Mesendoderm (in vitro differentiated cells): ENCODE measurements around the gene SPATA31D3.
A peak's percentile ranks its signal among the peaks of the same experiment; 100 is the strongest.
"Not testable (repeated sequence)": the region's sequence is repeated elsewhere in the genome, so short reads cannot be mapped to it uniquely, and the experiment has no call there.

Source experiments
- DNase-seq: peaks from one replicate; pipeline ENCODE4 v3.0.0; 2013
- H2AK5ac ChIP-seq: 2 replicates; pipeline ENCODE4 v1.6.1; 2013; ENCODE audit warnings: low read length, inconsistent platforms
- H2BK120ac ChIP-seq: 2 replicates; pipeline ENCODE4 v1.6.1; 2013; ENCODE audit warnings: low read depth, mild to moderate bottlenecking, low read length, moderate library complexity, mixed read lengths
- H2BK15ac ChIP-seq: replicated peaks from 2 replicates; pipeline ENCODE4 v1.6.1; 2013; ENCODE audit warnings: low read depth, mild to moderate bottlenecking, moderate library complexity
- H2BK5ac ChIP-seq: 2 replicates; pipeline ENCODE4 v1.6.1; 2013; ENCODE audit warnings: low read length, inconsistent platforms
- H3K18ac ChIP-seq: 2 replicates; pipeline ENCODE4 v1.6.1; 2013; ENCODE audit warnings: mild to moderate bottlenecking, low read length, mixed read lengths
- H3K23ac ChIP-seq: one replicate; pipeline ENCODE4 v1.6.1; 2013; ENCODE audit warnings: low read length
- H3K27ac ChIP-seq: 2 replicates; pipeline ENCODE4 v1.5.1; 2013; ENCODE audit warnings: low read depth, mild to moderate bottlenecking, inconsistent platforms, low read length, moderate library complexity
- H3K27me3 ChIP-seq: 2 replicates; pipeline ENCODE4 v1.6.1; 2013; ENCODE audit warnings: low read length, control low read depth, mild to moderate bottlenecking, inconsistent platforms; ENCODE audit not compliant: insufficient read depth, poor library complexity
- H3K36me3 ChIP-seq: 2 replicates; pipeline ENCODE4 v1.6.1; 2013; ENCODE audit warnings: low read length, inconsistent platforms; ENCODE audit not compliant: control insufficient read depth, insufficient read depth
- H3K4ac ChIP-seq: one replicate; pipeline ENCODE4 v1.6.1; 2013; ENCODE audit warnings: low read depth, mild to moderate bottlenecking, low read length, moderate library complexity
- H3K4me1 ChIP-seq: 2 replicates; pipeline ENCODE4 v1.6.1; 2013; ENCODE audit warnings: low read depth, low read length, inconsistent platforms; ENCODE audit not compliant: control insufficient read depth
- H3K4me2 ChIP-seq: 2 replicates; pipeline ENCODE4 v1.6.1; 2013; ENCODE audit warnings: low read length
- H3K4me3 ChIP-seq: 2 replicates; pipeline ENCODE4 v1.5.1; 2013; ENCODE audit warnings: mild to moderate bottlenecking, low read length
- H3K56ac ChIP-seq: one replicate; pipeline ENCODE4 v1.6.1; 2013; ENCODE audit warnings: low read length
- H3K79me1 ChIP-seq: 2 replicates; pipeline ENCODE4 v1.6.1; 2013; ENCODE audit warnings: low read length, inconsistent platforms
- H3K79me2 ChIP-seq: 2 replicates; pipeline ENCODE4 v1.6.1; 2013; ENCODE audit warnings: mild to moderate bottlenecking, low read length; ENCODE audit not compliant: control insufficient read depth, insufficient read depth
- H3K9ac ChIP-seq: 2 replicates; pipeline ENCODE4 v1.6.1; 2013; ENCODE audit warnings: low read length, inconsistent platforms
- H4K5ac ChIP-seq: one replicate; pipeline ENCODE4 v1.6.1; 2013; ENCODE audit warnings: low read length
- H4K8ac ChIP-seq: one replicate; pipeline ENCODE4 v1.6.1; 2013; ENCODE audit warnings: low read depth, mild to moderate bottlenecking, control low read depth, low read length, moderate library complexity
- WGBS: extraction: QIAGEN DNeasy Blood & Tissue Kit; methylation state at CpG from one replicate; pipeline ENCODE4 v1.1.7; 2013; ENCODE audit warnings: low lambda C conversion rate, missing lambda C conversion rate; ENCODE audit not compliant: insufficient coverage; ENCODE audit errors: extremely low coverage; 5-methylcytosine and 5-hydroxymethylcytosine counted together

Gene SPATA31D3

GRCh38 chr9:81930147-81930546 is 13.2 kb upstream of the SPATA31D3 start:
- H3K36me3 ChIP-seq, H3K4ac ChIP-seq, H2BK15ac ChIP-seq, H3K27ac ChIP-seq, H4K8ac ChIP-seq, H3K4me2 ChIP-seq, H3K79me2 ChIP-seq, H4K5ac ChIP-seq, H2BK120ac ChIP-seq, H3K4me3 ChIP-seq, DNase-seq, H3K18ac ChIP-seq, H3K23ac ChIP-seq, H3K56ac ChIP-seq, H2AK5ac ChIP-seq, H2BK5ac ChIP-seq, H3K27me3 ChIP-seq, H3K4me1 ChIP-seq, H3K9ac ChIP-seq, H3K79me1 ChIP-seq: not testable (repeated sequence)
- no CpG with 5 or more reads among the region's 6 CpGs for WGBS

GRCh38 chr9:81933547-81933946 is 9.8 kb upstream of the SPATA31D3 start:
- H2BK5ac ChIP-seq, H3K4me1 ChIP-seq, H3K9ac ChIP-seq, H2BK15ac ChIP-seq, H4K8ac ChIP-seq, H3K4me2 ChIP-seq, H3K4ac ChIP-seq, H2AK5ac ChIP-seq, H2BK120ac ChIP-seq, H3K36me3 ChIP-seq, H3K27me3 ChIP-seq, H3K79me2 ChIP-seq, H4K5ac ChIP-seq, H3K27ac ChIP-seq, H3K56ac ChIP-seq, DNase-seq, H3K79me1 ChIP-seq, H3K4me3 ChIP-seq, H3K18ac ChIP-seq, H3K23ac ChIP-seq: not testable (repeated sequence)
- WGBS: no CpG with 5 or more reads among the region's 3 CpGs

- H2BK15ac ChIP-seq, H2BK120ac ChIP-seq, H3K23ac ChIP-seq, H3K79me2 ChIP-seq, H3K79me1 ChIP-seq, DNase-seq, H3K27me3 ChIP-seq, H3K27ac ChIP-seq, H3K4me3 ChIP-seq, H4K8ac ChIP-seq, H3K36me3 ChIP-seq, H3K4ac ChIP-seq, H2BK5ac ChIP-seq, H4K5ac ChIP-seq, H3K4me1 ChIP-seq, H3K18ac ChIP-seq, H3K4me2 ChIP-seq, H2AK5ac ChIP-seq, H3K9ac ChIP-seq, H3K56ac ChIP-seq: not testable (repeated sequence)
- no CpG with 5 or more reads among the region's 3 CpGs for WGBS
These were observed 5.3 kb downstream of the SPATA31D3 start for GRCh38 chr9:81948650-81949049.

GRCh38 chr9:81953096-81953495 is 9.8 kb downstream of the SPATA31D3 start:
- H3K79me1 ChIP-seq: no peaks in the 10 kb centered on the region
- H3K9ac ChIP-seq: no peak overlapping the region
- no CpG with 5 or more reads among the region's 1 CpG for WGBS
- no peak overlapping the region for H3K4me3 ChIP-seq
- no peak overlapping the region for H2BK15ac ChIP-seq
- no peaks in the 10 kb centered on the region for H3K27me3 ChIP-seq
- H3K27ac ChIP-seq: no peak overlapping the region
- no peak overlapping the region for H3K4me2 ChIP-seq
- H3K79me2 ChIP-seq: no peaks in the 10 kb centered on the region
- H3K18ac ChIP-seq: no peak overlapping the region
- H2BK5ac ChIP-seq: no peak overlapping the region
- H4K8ac ChIP-seq: no peak overlapping the region
- H2AK5ac ChIP-seq: no peak overlapping the region
- no peaks in the 10 kb centered on the region for H3K4me1 ChIP-seq
- H3K36me3 ChIP-seq: no peaks in the 10 kb centered on the region
- no peak overlapping the region for H3K56ac ChIP-seq
- no peak for DNase-seq
- no peak overlapping the region for H3K23ac ChIP-seq
- H3K4ac ChIP-seq: no peak overlapping the region
- no peak overlapping the region for H2BK120ac ChIP-seq
- no peak overlapping the region for H4K5ac ChIP-seq

GRCh38 chr9:81955625-81956024 is 12.3 kb downstream of the SPATA31D3 start:
- Histone ChIP-seq H3K18ac (no peak overlapping the region), H3K9ac (no peak overlapping the region), H2AK5ac (no peak overlapping the region), H3K79me2 (no peaks in the 10 kb centered on the region), H3K4me2 (no peak overlapping the region), H2BK120ac (no peak overlapping the region), H3K23ac (no peak overlapping the region), H4K8ac (no peak overlapping the region), H3K4me1 (no peaks in the 10 kb centered on the region), H3K27ac (no peak overlapping the region), H3K27me3 (no peaks in the 10 kb centered on the region), H2BK5ac (no peak overlapping the region), H3K79me1 (no peaks in the 10 kb centered on the region), H3K56ac (no peak overlapping the region), H3K4ac (no peak overlapping the region), H3K4me3 (no peak overlapping the region), H2BK15ac (no peak overlapping the region), H3K36me3 (no peaks in the 10 kb centered on the region), H4K5ac (no peak overlapping the region)
- no peak for DNase-seq

- Histone ChIP-seq H3K9ac (no peak overlapping the region), H2BK15ac (no peak overlapping the region), H2BK120ac (no peak overlapping the region), H2AK5ac (no peak overlapping the region), H2BK5ac (no peak overlapping the region), H3K56ac (no peak overlapping the region), H4K5ac (no peak overlapping the region), H3K36me3 (no peaks in the 10 kb centered on the region), H3K18ac (no peak overlapping the region), H3K4me1 (no peaks in the 10 kb centered on the region), H3K27me3 (no peaks in the 10 kb centered on the region), H3K4ac (no peak overlapping the region), H3K23ac (no peak overlapping the region), H4K8ac (no peak overlapping the region), H3K4me2 (no peak overlapping the region), H3K79me1 (no peaks in the 10 kb centered on the region), H3K27ac (no peak overlapping the region), H3K79me2 (no peaks in the 10 kb centered on the region), H3K4me3 (no peak overlapping the region)
- peak; percentile 47 for DNase-seq
- no CpG with 5 or more reads among the region's 6 CpGs for WGBS
These were observed 21.2 kb downstream of the SPATA31D3 start for GRCh38 chr9:81964218-81965171.
